AG04450 (cell line): ENCODE data around the gene KAT7. TPM values are rescaled to one million over a fixed set of nuclear protein-coding genes. Genes with fewer than 3 reads are reported as not detected.

ENCODE experiments used
- CTCF ChIA-PET: fragments of 300-600, 350-600 bp; formaldehyde crosslinking; extraction: SDS; loops from one replicate; lab custom pipeline; 2022; ENCODE audit warnings: antibody characterized with exemption, inconsistent platforms; lab: Charles Lee
- POLR2A ChIA-PET: fragments of 350-600 bp; formaldehyde crosslinking; extraction: SDS; loops from one replicate; lab custom pipeline; 2021; ENCODE audit warnings: antibody characterized with exemption, inconsistent platforms; lab: Yijun Ruan, JAX
- DNase-seq: peaks from one replicate; pipeline ENCODE4 v3.0.0-alpha.2; 2011; ENCODE audit warnings: low read depth, low spot score
- H3K27ac ChIP-seq: one replicate; pipeline ENCODE4 v1.5.1; 2012; ENCODE audit warnings: low read depth, low read length, control low read depth
- H3K27me3 ChIP-seq: one replicate; pipeline ENCODE4 v1.6.0; 2012; ENCODE audit warnings: low read length; ENCODE audit not compliant: control insufficient read depth, insufficient read depth
- H3K4me3 ChIP-seq: 2 replicates; pipeline ENCODE4 v1.5.1; 2011; ENCODE audit warnings: mild to moderate bottlenecking, low read depth, low read length, control low read depth
- H3K9me3 ChIP-seq: 2 replicates; pipeline ENCODE4 v1.5.1; 2012; ENCODE audit warnings: low read length; ENCODE audit not compliant: control insufficient read depth, insufficient read depth
- polyA plus RNA-seq: library from polyadenylated mRNA; depleted of rRNA; stranded (reverse); fragments of >200 nt; gene quantifications from 2 replicates; pipeline ENCODE4 v1.2.3, GENCODE V29; 2011
- TF ChIP-seq, protein P1 (sequence below): IDR thresholded peaks from 2 replicates; pipeline ENCODE4 v1.5.1; 2011; ENCODE audit warnings: low read depth, low read length, control low read depth, inconsistent platforms

The KAT7 gene
- polyA plus RNA-seq, 1 experiment: 27.0 TPM

DNA sequence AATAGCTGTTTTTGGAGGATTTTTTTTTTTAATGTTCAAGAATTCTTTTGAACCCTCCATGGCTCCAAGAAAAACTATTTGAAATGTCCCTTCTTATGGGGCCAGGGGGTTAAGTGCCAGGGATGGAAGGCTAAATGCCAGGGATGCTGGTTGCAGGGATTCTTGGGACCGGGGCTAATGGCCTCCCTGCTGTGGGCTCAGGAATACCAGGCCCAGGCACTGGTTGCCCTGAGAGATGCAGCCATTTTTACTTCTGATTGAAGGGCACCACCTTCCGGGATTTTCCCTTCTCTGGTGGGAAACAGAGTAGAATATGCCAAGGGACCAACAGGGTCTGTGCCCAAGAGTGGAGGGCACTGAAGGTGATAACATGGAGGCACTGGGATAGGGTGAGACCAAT lies 10.9 kb upstream of the KAT7 start:
- ChIA-PET CTCF (no interaction called here), POLR2A (interaction anchor here (0.7 to 1.6 kb wide), 2 partner anchors 11 to 35 kb away, joined by 3 to 4 read pairs; partner anchors contain the start of gene KAT7)
- Histone ChIP-seq H3K9me3 (no peaks in the 10 kb centered on the region), H3K27ac (no peak overlapping the region), H3K4me3 (no peak overlapping the region), H3K27me3 (peaks cover 7% of the 10 kb centered on the region)
- TF ChIP-seq, protein P1, sequence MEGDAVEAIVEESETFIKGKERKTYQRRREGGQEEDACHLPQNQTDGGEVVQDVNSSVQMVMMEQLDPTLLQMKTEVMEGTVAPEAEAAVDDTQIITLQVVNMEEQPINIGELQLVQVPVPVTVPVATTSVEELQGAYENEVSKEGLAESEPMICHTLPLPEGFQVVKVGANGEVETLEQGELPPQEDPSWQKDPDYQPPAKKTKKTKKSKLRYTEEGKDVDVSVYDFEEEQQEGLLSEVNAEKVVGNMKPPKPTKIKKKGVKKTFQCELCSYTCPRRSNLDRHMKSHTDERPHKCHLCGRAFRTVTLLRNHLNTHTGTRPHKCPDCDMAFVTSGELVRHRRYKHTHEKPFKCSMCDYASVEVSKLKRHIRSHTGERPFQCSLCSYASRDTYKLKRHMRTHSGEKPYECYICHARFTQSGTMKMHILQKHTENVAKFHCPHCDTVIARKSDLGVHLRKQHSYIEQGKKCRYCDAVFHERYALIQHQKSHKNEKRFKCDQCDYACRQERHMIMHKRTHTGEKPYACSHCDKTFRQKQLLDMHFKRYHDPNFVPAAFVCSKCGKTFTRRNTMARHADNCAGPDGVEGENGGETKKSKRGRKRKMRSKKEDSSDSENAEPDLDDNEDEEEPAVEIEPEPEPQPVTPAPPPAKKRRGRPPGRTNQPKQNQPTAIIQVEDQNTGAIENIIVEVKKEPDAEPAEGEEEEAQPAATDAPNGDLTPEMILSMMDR: no peak
- DNase-seq: no peak

GRCh38 chr17:49779156-49779738 lies 9.2 kb upstream of the KAT7 start:
- TF ChIP-seq, protein P1: no peak
- CTCF ChIA-PET: interaction anchor here (0.9 to 1.3 kb wide), 2 partner anchors 71 to 211 kb away, joined by 5 read pairs; no protein-coding TSS in a partner anchor
- no peak overlapping the region for H3K4me3 ChIP-seq
- no peak overlapping the region for H3K27ac ChIP-seq
- H3K27me3 ChIP-seq: peaks cover 7% of the 10 kb centered on the region
- no peak for DNase-seq
- no peaks in the 10 kb centered on the region for H3K9me3 ChIP-seq
- POLR2A ChIA-PET: no interaction called here

DNA sequence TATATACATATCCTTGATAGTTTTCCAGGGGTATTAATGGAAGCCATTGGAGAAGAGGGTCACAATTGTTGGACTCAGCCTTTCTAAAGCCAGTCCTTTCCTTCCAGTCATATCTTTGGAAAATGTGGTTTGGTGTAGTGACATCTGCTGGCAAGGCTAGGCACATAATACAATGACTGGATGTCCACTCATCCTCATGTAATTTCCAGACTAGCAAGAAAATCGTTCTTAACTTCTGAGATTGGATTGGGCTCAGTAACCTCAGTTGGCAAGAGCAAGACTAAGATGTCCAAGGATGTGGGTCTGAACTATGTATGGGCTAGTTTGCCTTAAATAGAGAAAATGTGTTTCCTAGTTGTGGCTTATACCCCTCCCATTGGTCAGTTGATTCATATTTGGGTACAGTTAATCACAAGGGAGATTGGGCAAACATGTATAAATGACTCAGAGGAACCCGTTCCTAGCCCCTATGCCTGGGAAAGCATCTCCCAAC lies 8.7 kb upstream of the KAT7 start:
- TF ChIP-seq, protein P1: peak; percentile 61
- ChIA-PET POLR2A (no interaction called here), CTCF (interaction anchor here (0.9 to 1.3 kb wide), 2 partner anchors 71 to 212 kb away, joined by 5 read pairs; no protein-coding TSS in a partner anchor)
- Histone ChIP-seq H3K27ac (no peak overlapping the region), H3K27me3 (peaks cover 7% of the 10 kb centered on the region), H3K4me3 (no peak overlapping the region), H3K9me3 (no peaks in the 10 kb centered on the region)
- DNase-seq: peak; percentile 23

DNA sequence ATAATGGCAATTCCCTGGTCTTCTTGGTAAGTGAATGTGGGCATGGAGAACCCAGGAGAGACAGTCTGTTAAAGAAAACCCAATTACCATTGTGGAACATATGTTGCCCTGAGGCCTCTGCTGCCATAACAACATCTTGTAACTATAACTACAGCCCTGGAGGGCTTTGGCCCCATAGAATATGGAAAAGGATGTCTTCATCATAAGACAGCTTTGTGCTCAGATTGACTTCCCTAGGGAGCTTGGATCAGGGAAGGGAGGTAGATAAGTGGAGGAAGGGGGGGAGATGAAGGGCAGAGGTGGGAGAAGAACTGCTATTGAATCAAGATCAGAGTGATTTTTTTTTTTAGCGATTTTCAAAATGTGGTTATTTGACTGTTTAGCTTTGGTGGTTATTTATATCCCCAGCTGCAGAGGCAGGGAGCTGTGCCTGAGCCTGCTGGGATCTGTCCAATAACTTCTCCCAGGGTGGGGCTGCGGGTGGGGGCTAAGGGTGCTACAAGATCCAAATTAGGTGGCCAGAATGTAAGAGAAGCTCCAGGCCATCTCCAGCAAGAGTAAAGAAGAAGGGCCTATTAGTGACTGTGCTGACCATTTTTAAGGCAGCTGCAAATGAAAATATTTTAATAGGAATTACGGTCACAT lies 5.3 kb upstream of the KAT7 start:
- no peaks in the 10 kb centered on the region for H3K9me3 ChIP-seq
- CTCF ChIA-PET: interaction anchor here (0.6 to 2.6 kb wide), 3 partner anchors 75 to 309 kb away, joined by 3 to 6 read pairs (median 3); partner anchors contain the start of gene SLC35B1
- POLR2A ChIA-PET: interaction anchor here (0.6 kb wide), 1 partner anchor 80 kb away, joined by 4 read pairs; no protein-coding TSS in a partner anchor
- no peak for DNase-seq
- H3K4me3 ChIP-seq: no peak overlapping the region
- no peaks in the 10 kb centered on the region for H3K27me3 ChIP-seq
- H3K27ac ChIP-seq: no peak overlapping the region
- TF ChIP-seq, protein P1: no peak

- ChIA-PET CTCF (interaction anchor here (1.0 kb wide), 1 partner anchor 76 kb away, joined by 3 read pairs; the partner anchor contains the start of gene SLC35B1), POLR2A (no interaction called here)
- Histone ChIP-seq H3K4me3 (no peak overlapping the region), H3K9me3 (peaks cover 2% of the 10 kb centered on the region; the same call in 1 of the 2 replicates), H3K27me3 (no peaks in the 10 kb centered on the region), H3K27ac (no peak overlapping the region)
- DNase-seq: no peak
- TF ChIP-seq, protein P1: no peak
Measured at GRCh38 chr17:49783791-49784190, 4.7 kb upstream of the KAT7 start.
